ENCODE data around the gene CCDC68. TPM values are rescaled to one million over a fixed set of nuclear protein-coding genes. Genes with fewer than 3 reads are reported as not detected.

The CCDC68 gene, protein sequence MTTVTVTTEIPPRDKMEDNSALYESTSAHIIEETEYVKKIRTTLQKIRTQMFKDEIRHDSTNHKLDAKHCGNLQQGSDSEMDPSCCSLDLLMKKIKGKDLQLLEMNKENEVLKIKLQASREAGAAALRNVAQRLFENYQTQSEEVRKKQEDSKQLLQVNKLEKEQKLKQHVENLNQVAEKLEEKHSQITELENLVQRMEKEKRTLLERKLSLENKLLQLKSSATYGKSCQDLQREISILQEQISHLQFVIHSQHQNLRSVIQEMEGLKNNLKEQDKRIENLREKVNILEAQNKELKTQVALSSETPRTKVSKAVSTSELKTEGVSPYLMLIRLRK
- not detected for polyA plus RNA-seq

- Mint-ChIP-seq H3K9me3 (no peaks in the 10 kb centered on the region), H3K4me3 (peak within 1 kb of the TSS in 2 of 5 donors; percentile 16 to 44), H3K27me3 (ENCODE audit: low read depth in 3 of 3) (peaks cover 10 to 33% (median 11%) of the 10 kb centered on the region in 3 donors), H3K27ac (no peak within 1 kb of the TSS), H3K4me1 (peaks cover 5 to 7% of the 10 kb centered on the region in 2 donors), H3K36me3 (no peaks in the 10 kb centered on the region)
- no peak for DNase-seq
Observed at GRCh38 chr18:54958704-54959625, at the start of gene CCDC68. Gene CCDC68 (minus strand): TSS chr18:54959461. CDS start chr18:54942791, 16,670 bp downstream.

DNA sequence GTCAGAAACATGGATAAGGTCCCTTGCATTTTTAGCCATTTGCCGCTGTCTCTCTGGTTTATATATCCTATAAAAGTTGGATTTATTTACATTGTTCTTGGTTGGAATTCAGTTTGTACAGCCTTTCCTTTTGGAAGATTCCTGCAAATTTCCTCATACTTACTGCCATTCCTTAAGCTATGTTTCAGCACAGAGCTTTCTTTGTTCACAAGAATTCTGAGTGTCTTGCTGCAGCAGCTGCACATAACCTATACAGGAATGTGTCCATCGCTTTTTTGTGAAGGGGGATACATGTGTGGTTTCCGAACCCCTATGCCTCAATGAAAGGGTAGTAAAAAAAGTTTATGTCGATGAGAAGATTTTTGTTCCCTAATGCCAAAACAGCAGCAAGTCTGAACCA lies 48.3 kb upstream of the CCDC68 start:
- Mint-ChIP-seq H3K27ac (no peak overlapping the region), H3K9me3 (peaks cover 0 to 4% (median 0%) of the 10 kb centered on the region in 6 donors), H3K4me1 (no peaks in the 10 kb centered on the region), H3K36me3 (no peaks in the 10 kb centered on the region), H3K4me3 (no peak overlapping the region), H3K27me3 (ENCODE audit: low read depth in 3 of 3) (peaks cover 1 to 6% (median 5%) of the 10 kb centered on the region in 3 donors)
- no peak for DNase-seq

DNA sequence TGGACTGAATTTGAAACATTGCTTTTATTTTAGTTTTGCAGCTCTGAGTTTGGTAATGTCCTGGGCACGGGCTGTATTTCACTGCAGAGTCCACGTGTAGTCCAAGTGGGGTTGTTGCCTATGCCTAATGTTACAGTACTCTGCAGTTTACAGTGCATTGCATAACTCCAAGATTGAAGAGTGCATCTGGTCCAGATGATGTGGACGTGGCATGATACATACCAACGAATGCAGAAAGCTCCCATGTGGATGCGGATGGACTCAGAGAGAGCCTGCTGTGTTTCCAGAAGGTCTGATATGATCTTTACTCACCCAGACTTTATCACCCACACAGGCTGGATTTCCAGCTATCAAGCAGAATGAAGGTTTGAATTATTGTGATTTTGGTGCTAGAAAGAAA lies 44.4 kb upstream of the CCDC68 start:
- H3K27me3 Mint-ChIP-seq (ENCODE audit: low read depth in 3 of 3) = peaks cover 0 to 5% (median 3%) of the 10 kb centered on the region in 3 donors
- H3K4me3 Mint-ChIP-seq = no peak overlapping the region
- no peaks in the 10 kb centered on the region for H3K4me1 Mint-ChIP-seq
- no peak for DNase-seq
- peaks cover 0 to 4% (median 0%) of the 10 kb centered on the region in 6 donors for H3K9me3 Mint-ChIP-seq
- no peaks in the 10 kb centered on the region for H3K36me3 Mint-ChIP-seq
- no peak overlapping the region for H3K27ac Mint-ChIP-seq

- Mint-ChIP-seq H3K9me3 (peaks cover 0 to 4% (median 0%) of the 10 kb centered on the region in 6 donors), H3K36me3 (no peaks in the 10 kb centered on the region), H3K27me3 (ENCODE audit: low read depth in 3 of 3) (peaks cover 0 to 5% (median 3%) of the 10 kb centered on the region in 3 donors), H3K27ac (no peak overlapping the region), H3K4me1 (no peaks in the 10 kb centered on the region), H3K4me3 (no peak overlapping the region)
- DNase-seq = no peak
Observed at GRCh38 chr18:55002261-55002660, 43.0 kb upstream of the CCDC68 start.

DNA sequence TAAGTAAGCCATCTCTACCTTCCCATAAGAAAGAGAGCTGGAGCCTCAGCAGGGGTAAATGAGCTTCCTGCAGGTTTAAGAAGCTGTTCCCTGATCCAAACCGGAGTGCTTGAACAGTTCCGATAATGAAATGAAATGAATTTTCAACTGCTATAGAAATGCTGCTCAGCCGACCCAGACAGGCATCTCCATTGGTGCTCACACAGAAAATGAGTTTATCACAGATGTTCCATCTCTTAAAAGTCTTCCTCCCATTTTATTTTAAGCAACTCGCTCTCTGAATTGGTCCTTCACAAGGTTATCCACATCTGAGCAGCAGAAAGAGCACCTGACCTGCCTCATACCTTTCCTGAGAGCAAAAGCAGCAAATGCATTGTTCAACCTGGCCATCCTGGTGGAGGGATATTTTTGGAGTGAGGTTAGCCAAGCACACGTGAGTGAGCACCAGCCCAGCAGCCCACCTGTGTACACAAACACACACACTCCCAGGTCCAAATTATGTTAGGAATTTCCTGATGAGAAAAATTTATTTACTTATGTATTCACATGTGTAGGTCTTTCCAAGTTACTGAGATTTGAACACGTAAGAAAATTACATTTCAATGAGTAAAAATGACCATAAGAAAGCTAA lies 42.2 kb upstream of the CCDC68 start:
- H3K9me3 Mint-ChIP-seq = peaks cover 0 to 4% (median 0%) of the 10 kb centered on the region in 6 donors
- DNase-seq = no peak
- H3K36me3 Mint-ChIP-seq = no peaks in the 10 kb centered on the region
- H3K4me1 Mint-ChIP-seq = no peaks in the 10 kb centered on the region
- H3K27ac Mint-ChIP-seq = no peak overlapping the region
- no peak overlapping the region for H3K4me3 Mint-ChIP-seq
- peaks cover 0 to 3% (median 2%) of the 10 kb centered on the region in 3 donors for H3K27me3 Mint-ChIP-seq (ENCODE audit: low read depth in 3 of 3)

DNA sequence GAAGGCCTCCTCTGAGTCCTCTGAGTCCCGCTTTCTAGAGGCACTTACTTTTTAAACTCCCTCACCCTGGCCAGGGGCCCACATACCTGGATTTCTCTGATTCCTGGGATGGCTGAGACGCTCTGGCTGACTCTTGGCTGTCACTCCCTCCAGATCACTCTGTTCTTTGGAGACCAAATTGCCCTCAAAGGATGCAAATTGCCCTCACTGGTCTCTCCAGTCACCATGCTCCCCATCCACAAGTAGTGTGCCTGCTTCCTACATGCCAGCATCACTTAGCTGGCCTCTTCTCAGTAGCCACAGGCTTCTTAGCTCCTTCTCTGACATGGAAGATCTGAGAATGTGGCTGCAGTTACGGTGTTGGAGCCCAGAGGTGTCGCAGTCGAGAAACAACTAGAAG lies 41.3 kb upstream of the CCDC68 start:
- H3K36me3 Mint-ChIP-seq = no peaks in the 10 kb centered on the region
- no peaks in the 10 kb centered on the region for H3K4me1 Mint-ChIP-seq
- peaks cover 0 to 4% (median 0%) of the 10 kb centered on the region in 6 donors for H3K9me3 Mint-ChIP-seq
- H3K27me3 Mint-ChIP-seq (ENCODE audit: low read depth in 3 of 3) = peaks cover 0 to 3% (median 2%) of the 10 kb centered on the region in 3 donors
- H3K4me3 Mint-ChIP-seq = no peak overlapping the region
- DNase-seq = no peak
- no peak overlapping the region for H3K27ac Mint-ChIP-seq

GRCh38 chr18:54999016-54999415 lies 39.8 kb upstream of the CCDC68 start:
- no peaks in the 10 kb centered on the region for H3K9me3 Mint-ChIP-seq
- no peak overlapping the region for H3K27ac Mint-ChIP-seq
- H3K4me3 Mint-ChIP-seq = no peak overlapping the region
- H3K27me3 Mint-ChIP-seq (ENCODE audit: low read depth in 3 of 3) = peaks cover 0 to 4% (median 2%) of the 10 kb centered on the region in 3 donors
- no peaks in the 10 kb centered on the region for H3K4me1 Mint-ChIP-seq
- DNase-seq = no peak
- no peaks in the 10 kb centered on the region for H3K36me3 Mint-ChIP-seq

DNA sequence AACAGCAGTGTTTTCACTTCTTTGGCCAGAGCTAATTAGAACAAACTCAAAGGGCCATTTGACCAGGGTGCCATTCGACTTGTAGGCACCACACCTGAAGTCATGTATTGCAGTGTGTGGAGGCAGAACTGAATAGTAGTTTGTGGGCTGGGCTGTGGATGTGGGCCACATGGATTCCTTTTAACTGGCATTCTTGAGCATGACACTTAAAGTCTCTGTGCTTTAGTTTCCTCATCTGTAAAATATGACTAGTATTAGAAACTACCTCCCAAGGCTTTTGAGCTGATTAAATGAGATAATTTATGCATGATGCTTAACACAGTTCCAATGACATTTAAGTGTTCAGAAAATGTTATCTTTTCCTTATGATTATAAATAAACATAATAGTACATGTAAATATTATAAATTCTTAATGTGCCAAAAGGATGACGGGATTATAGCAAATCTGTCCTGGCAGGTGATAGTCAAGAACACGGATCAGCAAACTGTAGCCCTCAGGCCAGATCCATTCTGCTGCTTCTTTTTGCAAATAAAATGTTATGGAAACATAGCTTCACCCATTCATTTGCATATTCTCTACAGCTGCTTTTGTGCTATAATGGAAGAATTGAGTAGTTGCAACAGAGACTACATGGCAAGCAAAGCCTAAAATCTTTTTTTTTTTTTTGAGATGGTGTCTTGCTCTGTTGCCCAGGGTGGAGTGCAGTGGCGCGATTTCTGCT lies 36.3 kb upstream of the CCDC68 start:
- no peak for DNase-seq
- H3K9me3 Mint-ChIP-seq = no peaks in the 10 kb centered on the region
- no peaks in the 10 kb centered on the region for H3K36me3 Mint-ChIP-seq
- peaks cover 0 to 2% (median 2%) of the 10 kb centered on the region in 3 donors for H3K27me3 Mint-ChIP-seq (ENCODE audit: low read depth in 3 of 3)
- H3K4me1 Mint-ChIP-seq = no peaks in the 10 kb centered on the region
- no peak overlapping the region for H3K4me3 Mint-ChIP-seq
- H3K27ac Mint-ChIP-seq = no peak overlapping the region

GRCh38 chr18:54991981-54992380 lies 32.7 kb upstream of the CCDC68 start:
- no peaks in the 10 kb centered on the region for H3K9me3 Mint-ChIP-seq
- H3K27me3 Mint-ChIP-seq (ENCODE audit: low read depth in 3 of 3) = peaks cover 0 to 2% (median 0%) of the 10 kb centered on the region in 3 donors
- H3K36me3 Mint-ChIP-seq = no peaks in the 10 kb centered on the region
- H3K27ac Mint-ChIP-seq = no peak overlapping the region
- H3K4me3 Mint-ChIP-seq = no peak overlapping the region
- H3K4me1 Mint-ChIP-seq = no peaks in the 10 kb centered on the region
- no peak for DNase-seq

DNA sequence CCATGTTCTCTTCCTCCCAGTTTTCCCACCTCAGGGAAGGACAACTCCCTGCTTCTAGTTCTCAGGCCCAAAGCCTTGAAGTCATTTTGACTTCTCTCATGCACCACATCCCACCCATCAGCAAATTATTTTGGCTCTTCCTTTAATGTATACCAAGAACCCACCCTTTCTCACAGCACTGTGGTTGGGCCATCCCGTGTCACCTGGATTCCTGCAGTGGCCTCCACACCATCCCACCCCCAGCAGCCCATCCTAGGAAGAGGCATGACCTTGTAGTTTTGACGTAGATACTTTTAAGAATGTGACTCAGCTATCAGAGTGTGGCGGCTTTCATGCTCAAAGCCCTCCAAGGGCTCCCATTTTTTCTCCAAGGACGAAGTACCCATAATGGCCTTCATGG lies 25.6 kb upstream of the CCDC68 start:
- H3K4me1 Mint-ChIP-seq = no peaks in the 10 kb centered on the region
- no peaks in the 10 kb centered on the region for H3K9me3 Mint-ChIP-seq
- DNase-seq = no peak
- H3K4me3 Mint-ChIP-seq = no peak overlapping the region
- peaks cover 0 to 3% (median 0%) of the 10 kb centered on the region in 3 donors for H3K27me3 Mint-ChIP-seq (ENCODE audit: low read depth in 3 of 3)
- no peak overlapping the region for H3K27ac Mint-ChIP-seq
- no peaks in the 10 kb centered on the region for H3K36me3 Mint-ChIP-seq

DNA sequence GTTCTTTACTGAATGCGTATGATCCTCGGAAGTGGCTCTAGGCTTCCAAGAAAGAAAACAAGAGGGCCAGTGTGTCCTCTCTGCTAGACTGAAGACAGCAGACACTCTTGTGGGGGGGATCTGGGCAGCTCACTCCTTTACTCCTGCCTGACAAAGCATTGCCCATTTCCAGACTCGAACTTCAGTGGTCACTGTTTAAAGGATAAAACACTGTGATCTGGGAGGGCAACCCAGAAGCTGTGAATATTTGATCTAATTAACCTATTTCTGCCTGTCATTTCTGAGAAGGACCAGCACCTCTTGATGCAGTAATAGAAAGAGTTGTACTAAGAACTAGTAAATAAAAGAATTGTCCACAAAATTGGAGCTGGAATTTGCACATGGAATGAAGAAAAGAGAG lies 24.5 kb upstream of the CCDC68 start:
- no peak overlapping the region for H3K4me3 Mint-ChIP-seq

GRCh38 chr18:54983041-54983686 lies 23.9 kb upstream of the CCDC68 start:
- no peak overlapping the region for H3K27ac Mint-ChIP-seq
- H3K4me1 Mint-ChIP-seq = no peaks in the 10 kb centered on the region
- H3K27me3 Mint-ChIP-seq (ENCODE audit: low read depth in 3 of 3) = peaks cover 0 to 3% (median 3%) of the 10 kb centered on the region in 3 donors
- H3K9me3 Mint-ChIP-seq = no peaks in the 10 kb centered on the region
- no peak overlapping the region for H3K4me3 Mint-ChIP-seq
- DNase-seq = peak; percentile 19 to 46 (median 46)
- no peaks in the 10 kb centered on the region for H3K36me3 Mint-ChIP-seq

More for the DNA sequence above, 24.5 kb upstream of the CCDC68 start:
- no peak for DNase-seq
- H3K36me3 Mint-ChIP-seq = no peaks in the 10 kb centered on the region
- no peaks in the 10 kb centered on the region for H3K9me3 Mint-ChIP-seq
- no peak overlapping the region for H3K27ac Mint-ChIP-seq
- H3K4me1 Mint-ChIP-seq = no peaks in the 10 kb centered on the region
- H3K27me3 Mint-ChIP-seq (ENCODE audit: low read depth in 3 of 3) = peaks cover 0 to 3% (median 3%) of the 10 kb centered on the region in 3 donors

DNA sequence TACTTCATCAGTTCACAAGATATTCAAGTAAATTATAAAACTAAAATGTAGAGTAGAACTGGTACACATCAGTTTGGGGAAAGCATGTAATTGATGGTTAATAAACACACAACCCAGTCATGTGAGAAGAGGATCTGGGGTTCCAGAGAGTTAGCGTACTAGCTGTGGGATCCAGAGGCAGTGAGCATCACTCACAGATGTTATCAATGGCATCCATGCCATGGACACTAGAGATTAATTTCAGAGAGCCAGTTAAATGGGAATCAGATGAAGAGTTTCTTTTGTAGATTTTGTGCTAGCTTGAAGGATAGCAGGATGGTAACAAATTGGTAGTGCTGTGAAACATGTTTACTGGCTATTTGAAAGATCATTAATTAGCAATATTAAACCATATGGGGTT lies 21.8 kb upstream of the CCDC68 start:
- Mint-ChIP-seq H3K4me3 (no peak overlapping the region), H3K27me3 (ENCODE audit: low read depth in 3 of 3) (peaks cover 0 to 3% (median 3%) of the 10 kb centered on the region in 3 donors), H3K27ac (no peak overlapping the region), H3K36me3 (no peaks in the 10 kb centered on the region), H3K4me1 (no peaks in the 10 kb centered on the region), H3K9me3 (no peaks in the 10 kb centered on the region)
- DNase-seq = no peak

Measured in immature natural killer cell (primary cell).